Measurements from ENCODE around the gene PPM1B. TPM values are rescaled to one million over a fixed set of nuclear protein-coding genes. Genes with fewer than 3 reads are reported as not detected.
"Not testable (repeated sequence)": the region's sequence is repeated elsewhere in the genome, so short reads cannot be mapped to it uniquely, and the experiment has no call there.

Gene PPM1B
- total RNA-seq, 4 donors from 2014 or later = 36.6 to 71.4 (median 45.1) TPM

DNA sequence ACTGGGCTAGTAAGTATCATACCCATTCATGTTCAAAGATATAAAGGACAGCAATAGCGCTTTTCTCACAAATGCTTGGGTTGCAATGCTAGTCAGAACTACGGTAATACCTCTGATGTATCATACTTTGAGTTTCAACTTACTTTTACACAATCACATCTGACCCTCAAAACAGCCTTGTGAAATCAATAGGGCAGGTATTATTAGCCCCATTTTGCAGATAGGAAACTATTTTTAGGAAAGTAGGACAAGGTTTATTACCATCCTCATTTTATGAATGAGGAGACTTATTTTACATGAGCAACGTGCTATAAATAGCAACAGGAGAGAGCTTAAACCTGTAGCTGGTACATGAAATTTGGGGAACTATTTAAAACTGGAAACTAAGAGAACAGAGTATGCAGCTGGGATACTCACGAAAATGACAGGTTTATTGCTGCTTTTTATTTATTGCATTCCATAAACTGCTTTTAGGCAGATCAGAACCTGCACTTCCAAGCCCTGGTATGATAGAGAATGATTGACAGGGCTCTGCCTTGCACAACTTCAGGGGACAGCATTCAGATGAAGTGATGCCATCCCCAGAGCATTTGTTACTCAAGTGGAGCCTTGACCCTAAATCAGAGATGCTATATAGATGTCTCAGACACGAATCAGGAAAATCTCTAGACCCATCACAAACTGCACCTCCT is 42.4 kb upstream of the PPM1B start:
- 79 to 82% methylated on average over 5 of the region's 5 CpGs for WGBS, 2 donors
- TF ChIP-seq, protein P1, sequence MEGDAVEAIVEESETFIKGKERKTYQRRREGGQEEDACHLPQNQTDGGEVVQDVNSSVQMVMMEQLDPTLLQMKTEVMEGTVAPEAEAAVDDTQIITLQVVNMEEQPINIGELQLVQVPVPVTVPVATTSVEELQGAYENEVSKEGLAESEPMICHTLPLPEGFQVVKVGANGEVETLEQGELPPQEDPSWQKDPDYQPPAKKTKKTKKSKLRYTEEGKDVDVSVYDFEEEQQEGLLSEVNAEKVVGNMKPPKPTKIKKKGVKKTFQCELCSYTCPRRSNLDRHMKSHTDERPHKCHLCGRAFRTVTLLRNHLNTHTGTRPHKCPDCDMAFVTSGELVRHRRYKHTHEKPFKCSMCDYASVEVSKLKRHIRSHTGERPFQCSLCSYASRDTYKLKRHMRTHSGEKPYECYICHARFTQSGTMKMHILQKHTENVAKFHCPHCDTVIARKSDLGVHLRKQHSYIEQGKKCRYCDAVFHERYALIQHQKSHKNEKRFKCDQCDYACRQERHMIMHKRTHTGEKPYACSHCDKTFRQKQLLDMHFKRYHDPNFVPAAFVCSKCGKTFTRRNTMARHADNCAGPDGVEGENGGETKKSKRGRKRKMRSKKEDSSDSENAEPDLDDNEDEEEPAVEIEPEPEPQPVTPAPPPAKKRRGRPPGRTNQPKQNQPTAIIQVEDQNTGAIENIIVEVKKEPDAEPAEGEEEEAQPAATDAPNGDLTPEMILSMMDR (IDR thresholded peaks at IDR 0.05) = no peak
- no peak for TF ChIP-seq POLR2A (IDR thresholded peaks at IDR 0.05)
- H3K4me1 ChIP-seq = no peaks in the 10 kb centered on the region
- H3K27ac ChIP-seq = no peak overlapping the region
- no peak for DNase-seq
- no peaks in the 10 kb centered on the region for H3K36me3 ChIP-seq
- H3K4me3 ChIP-seq (replicated peaks in 1 of 3) = no peak overlapping the region
- intact Hi-C loops (cut with DNase I) = no loop called here
- no peaks in the 10 kb centered on the region for H3K27me3 ChIP-seq
- H3K9me3 ChIP-seq = no peaks in the 10 kb centered on the region

DNA sequence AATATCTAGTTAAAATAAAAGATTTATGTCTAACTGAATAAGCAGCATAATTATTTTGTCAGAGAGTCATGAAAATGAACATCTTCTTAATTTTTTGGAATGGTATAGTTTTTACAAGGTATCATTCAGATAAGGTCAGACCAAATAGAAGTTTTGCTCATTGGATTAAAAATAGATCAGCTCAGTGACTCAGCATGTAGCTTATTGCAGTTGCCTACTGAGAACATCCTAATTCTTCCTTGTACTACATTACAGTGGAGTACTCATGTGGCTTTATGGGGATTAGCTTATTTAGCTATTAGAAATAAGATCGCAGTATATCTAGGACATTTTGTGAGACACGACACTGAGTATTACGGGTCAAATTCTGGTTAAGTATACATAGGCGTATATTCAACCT is 38.2 kb upstream of the PPM1B start:
- 81 to 90% methylated on average over 4 of the region's 4 CpGs for WGBS, 2 donors
- no peak overlapping the region for H3K4me3 ChIP-seq (replicated peaks in 1 of 3)

DNA sequence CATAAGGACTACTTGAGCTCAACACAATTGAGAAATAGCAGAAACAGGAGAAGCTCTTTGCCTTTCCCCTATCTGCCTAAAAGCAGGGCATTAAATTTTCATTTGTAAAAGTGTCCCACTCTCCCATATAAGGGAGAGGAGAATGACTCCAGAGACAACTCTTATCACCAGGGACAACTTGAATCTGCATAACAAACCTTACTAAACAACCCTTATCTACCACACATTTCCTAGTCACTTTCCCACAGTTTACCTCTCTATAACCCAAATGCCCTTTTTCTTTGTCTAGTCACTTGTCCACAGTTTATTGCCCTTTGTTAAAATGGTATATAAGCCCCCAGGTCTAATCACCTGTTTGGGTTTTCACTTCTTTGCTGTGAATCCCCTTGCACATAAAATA is 37.5 kb upstream of the PPM1B start:
- Histone ChIP-seq H3K27ac (no peak overlapping the region), H3K4me3 (replicated peaks in 1 of 3) (no peak overlapping the region), H3K36me3 (no peaks in the 10 kb centered on the region), H3K27me3 (no peaks in the 10 kb centered on the region), H3K4me1 (no peaks in the 10 kb centered on the region), H3K9me3 (no peaks in the 10 kb centered on the region)
- intact Hi-C loops (cut with DNase I) = no loop called here
- TF ChIP-seq POLR2A (IDR thresholded peaks at IDR 0.05) = no peak
- TF ChIP-seq, protein P1 (IDR thresholded peaks at IDR 0.05) = no peak
- DNase-seq = no peak

More for the DNA sequence above, 38.2 kb upstream of the PPM1B start:
- no peak overlapping the region for H3K27ac ChIP-seq
- H3K27me3 ChIP-seq = no peaks in the 10 kb centered on the region
- no peaks in the 10 kb centered on the region for H3K4me1 ChIP-seq
- intact Hi-C loops (cut with DNase I) = no loop called here
- H3K36me3 ChIP-seq = no peaks in the 10 kb centered on the region
- H3K9me3 ChIP-seq = no peaks in the 10 kb centered on the region
- no peak for DNase-seq
- TF ChIP-seq POLR2A (IDR thresholded peaks at IDR 0.05) = no peak

DNA sequence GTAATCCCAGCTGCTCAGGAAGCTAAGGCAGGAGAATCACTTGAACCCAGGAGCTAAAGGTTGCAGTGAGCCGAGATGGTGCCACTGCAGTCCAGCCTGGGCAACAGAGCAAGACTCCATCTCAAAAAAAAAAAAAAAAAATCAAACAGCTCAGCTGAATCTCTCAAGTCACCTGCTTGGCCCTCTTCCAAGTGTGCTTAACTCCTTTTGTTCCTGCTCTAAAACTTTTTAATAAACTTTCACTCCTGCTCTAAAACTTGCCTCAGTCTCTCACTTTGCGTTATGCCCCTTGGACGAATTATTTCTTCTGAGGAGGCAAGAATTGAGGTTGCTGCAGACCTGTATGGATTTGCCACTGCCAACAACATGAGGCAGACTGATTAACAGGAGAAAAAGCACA is 35.1 kb upstream of the PPM1B start:
- DNase-seq; H3K4me3 ChIP-seq (replicated peaks in 1 of 3); intact Hi-C loops (cut with DNase I); H3K27ac ChIP-seq; H3K27me3 ChIP-seq; H3K36me3 ChIP-seq; H3K4me1 ChIP-seq; H3K9me3 ChIP-seq: not testable (repeated sequence)
- 85 to 88% methylated on average over 3 of the region's 3 CpGs for WGBS, 2 donors

DNA sequence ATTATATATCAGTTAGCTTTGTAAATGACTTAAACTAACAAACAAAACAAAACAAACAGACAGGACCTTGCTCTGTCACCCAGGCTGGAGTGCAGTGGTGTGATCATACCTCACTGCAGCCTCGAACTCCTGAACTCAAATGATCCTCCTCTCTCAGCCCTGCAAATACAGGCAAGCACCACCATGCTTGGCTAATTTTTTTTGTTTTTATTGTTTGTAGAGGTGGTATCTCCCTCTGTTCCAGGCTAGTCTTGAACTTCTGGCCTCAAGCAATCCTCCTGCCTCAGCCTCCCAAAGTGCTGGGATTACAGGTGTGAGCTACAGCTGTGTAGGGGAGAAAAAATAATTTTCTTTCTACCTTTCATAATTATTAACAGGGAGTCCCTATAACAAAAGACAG is 33.8 kb upstream of the PPM1B start:
- no peaks in the 10 kb centered on the region for H3K4me1 ChIP-seq
- no peak for TF ChIP-seq POLR2A (IDR thresholded peaks at IDR 0.05)
- TF ChIP-seq, protein P1 (IDR thresholded peaks at IDR 0.05) = no peak
- intact Hi-C loops (cut with DNase I) = no loop called here
- H3K4me3 ChIP-seq (replicated peaks in 1 of 3) = no peak overlapping the region
- H3K27me3 ChIP-seq = no peaks in the 10 kb centered on the region
- no peaks in the 10 kb centered on the region for H3K36me3 ChIP-seq
- no peak overlapping the region for H3K27ac ChIP-seq
- WGBS, 2 donors = 89 to 97% methylated on average over 1 of the region's 1 CpG
- no peaks in the 10 kb centered on the region for H3K9me3 ChIP-seq
- DNase-seq = no peak

DNA sequence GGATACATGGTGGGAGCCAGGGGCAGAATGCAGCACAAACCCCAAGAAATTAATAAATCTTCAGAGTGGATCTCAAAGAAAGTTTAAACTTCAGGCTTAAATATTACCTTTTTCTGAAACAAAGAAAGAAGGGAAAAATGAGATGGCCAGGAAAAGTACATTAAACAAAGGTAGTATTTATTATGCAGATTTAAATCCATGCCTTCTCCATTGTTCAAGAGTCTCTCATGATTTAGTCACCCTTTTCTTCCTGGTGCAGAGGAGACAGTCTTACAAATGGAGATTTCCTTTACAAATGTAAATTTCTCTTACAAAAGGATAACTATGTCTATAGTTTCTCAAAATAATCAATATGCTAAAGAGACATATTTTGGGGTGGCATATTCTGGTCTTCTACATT is 33.4 kb upstream of the PPM1B start:
- Histone ChIP-seq H3K4me3 (replicated peaks in 1 of 3) (no peak overlapping the region), H3K27me3 (no peaks in the 10 kb centered on the region), H3K9me3 (no peaks in the 10 kb centered on the region), H3K36me3 (no peaks in the 10 kb centered on the region), H3K4me1 (no peaks in the 10 kb centered on the region), H3K27ac (no peak overlapping the region)
- TF ChIP-seq POLR2A (IDR thresholded peaks at IDR 0.05) = no peak
- TF ChIP-seq, protein P1 (IDR thresholded peaks at IDR 0.05) = no peak
- intact Hi-C loops (cut with DNase I) = no loop called here
- DNase-seq = no peak

Measured in thyroid gland (tissue), 4 donors.